Trophoblast cell (in vitro differentiated cells and primary cell): ENCODE measurements around the gene SRSF7.

Experiments
- DNase-seq, 2 donors: peaks; one replicate each; pipeline ENCODE4 v3.0.0-alpha.2; 2016
- H2AFZ ChIP-seq: 2 replicates; pipeline ENCODE4 v1.6.1; 2013; ENCODE audit warnings: low read length, moderate library complexity, mild to moderate bottlenecking; ENCODE audit not compliant: insufficient read depth, poor library complexity
- H2AK5ac ChIP-seq: 2 replicates; pipeline ENCODE4 v1.6.1; 2013; ENCODE audit warnings: mild to moderate bottlenecking, low read length
- H2BK120ac ChIP-seq: 2 replicates; pipeline ENCODE4 v1.6.1; 2013; ENCODE audit warnings: low read length, mild to moderate bottlenecking, moderate library complexity; ENCODE audit not compliant: insufficient read depth, poor library complexity
- H2BK12ac ChIP-seq: 2 replicates; pipeline ENCODE4 v1.6.1; 2013; ENCODE audit warnings: mild to moderate bottlenecking, low read length, moderate library complexity
- H2BK5ac ChIP-seq: 2 replicates; pipeline ENCODE4 v1.6.1; 2013; ENCODE audit warnings: low read length, low read depth, moderate library complexity, mild to moderate bottlenecking; ENCODE audit not compliant: poor library complexity
- H3K14ac ChIP-seq: 2 replicates; pipeline ENCODE4 v1.6.1; 2013; ENCODE audit warnings: mild to moderate bottlenecking, low read length
- H3K18ac ChIP-seq: 2 replicates; pipeline ENCODE4 v1.6.1; 2013; ENCODE audit warnings: mild to moderate bottlenecking, low read length
- H3K23ac ChIP-seq: 2 replicates; pipeline ENCODE4 v1.6.1; 2013; ENCODE audit warnings: low read length
- H3K27ac ChIP-seq: 2 replicates; pipeline ENCODE4 v1.5.1; 2013; ENCODE audit warnings: low read depth, mild to moderate bottlenecking, inconsistent platforms, low read length, moderate library complexity
- H3K27me3 ChIP-seq: 2 replicates; pipeline ENCODE4 v1.6.1; 2013; ENCODE audit warnings: inconsistent platforms, mild to moderate bottlenecking, low read length, moderate library complexity; ENCODE audit not compliant: insufficient read depth
- H3K36me3 ChIP-seq, 2 experiments: 1 replicate in 1 of 2; 2 replicates in 1 of 2; pipeline ENCODE4 v1.6.1; 2013; ENCODE audit warnings: low read length in 2 of 2, mild to moderate bottlenecking in 2 of 2, moderate library complexity in 1 of 2; ENCODE audit not compliant: insufficient read depth in 2 of 2, control insufficient read depth in 1 of 2
- H3K4ac ChIP-seq: 2 replicates; pipeline ENCODE4 v1.6.1; 2013; ENCODE audit warnings: low read depth, mild to moderate bottlenecking, low read length, moderate library complexity
- H3K4me1 ChIP-seq, 2 experiments: 1 replicate in 1 of 2; 2 replicates in 1 of 2; pipeline ENCODE4 v1.6.1; 2013; ENCODE audit warnings: low read length in 2 of 2, mild to moderate bottlenecking in 2 of 2, moderate library complexity in 1 of 2; ENCODE audit not compliant: insufficient read depth in 2 of 2, control insufficient read depth in 1 of 2
- H3K4me2 ChIP-seq: 2 replicates; pipeline ENCODE4 v1.6.1; 2013; ENCODE audit warnings: inconsistent platforms, mild to moderate bottlenecking, low read length, moderate library complexity
- H3K4me3 ChIP-seq: 2 replicates; pipeline ENCODE4 v1.5.1; 2013; ENCODE audit warnings: mild to moderate bottlenecking, low read depth, low read length, inconsistent platforms
- H3K79me1 ChIP-seq: one replicate; pipeline ENCODE4 v1.6.1; 2013; ENCODE audit warnings: low read length
- H3K79me2 ChIP-seq: 2 replicates; pipeline ENCODE4 v1.6.1; 2013; ENCODE audit warnings: low read length, mild to moderate bottlenecking; ENCODE audit not compliant: control insufficient read depth, insufficient read depth, poor library complexity
- H3K9ac ChIP-seq: 2 replicates; pipeline ENCODE4 v1.6.1; 2013; ENCODE audit warnings: mild to moderate bottlenecking, low read length
- H3K9me3 ChIP-seq: 2 replicates; pipeline ENCODE4 v1.6.1; 2013; ENCODE audit warnings: low read depth, mild to moderate bottlenecking, control low read depth, inconsistent platforms, low read length; ENCODE audit not compliant: insufficient read depth
- H4K12ac ChIP-seq: 2 replicates; pipeline ENCODE4 v1.6.1; 2013; ENCODE audit warnings: low read depth, mild to moderate bottlenecking, low read length, moderate library complexity
- H4K8ac ChIP-seq: 2 replicates; pipeline ENCODE4 v1.6.1; 2013; ENCODE audit warnings: low read depth, mild to moderate bottlenecking, low read length, moderate library complexity
- H4K91ac ChIP-seq: one replicate; pipeline ENCODE4 v1.6.1; 2013; ENCODE audit warnings: low read depth, mild to moderate bottlenecking, low read length, moderate library complexity
- WGBS: extraction: QIAGEN DNeasy Blood & Tissue Kit; methylation state at CpG from one replicate; pipeline ENCODE4 v1.1.7; 2013; ENCODE audit warnings: missing lambda C conversion rate; ENCODE audit not compliant: insufficient read length, insufficient coverage; ENCODE audit errors: extremely low coverage; 5-methylcytosine and 5-hydroxymethylcytosine counted together

SRSF7 gene

GRCh38 chr2:38713338-38713737 lies 37.8 kb downstream of the SRSF7 start:
- no peak overlapping the region for H3K4me2 ChIP-seq
- no peak overlapping the region for H3K14ac ChIP-seq
- H3K23ac ChIP-seq: no peak overlapping the region
- no peak overlapping the region for H3K9ac ChIP-seq
- no peak overlapping the region for H3K18ac ChIP-seq
- WGBS: no CpG with 5 or more reads among the region's 3 CpGs
- no peaks in the 10 kb centered on the region for H3K36me3 ChIP-seq
- no peaks in the 10 kb centered on the region for H3K79me2 ChIP-seq
- no peak overlapping the region for H2AK5ac ChIP-seq
- no peaks in the 10 kb centered on the region for H3K4me1 ChIP-seq
- no peaks in the 10 kb centered on the region for H3K9me3 ChIP-seq
- H2AFZ ChIP-seq: no peak overlapping the region
- no peak overlapping the region for H3K4me3 ChIP-seq
- no peak for DNase-seq
- no peak overlapping the region for H4K8ac ChIP-seq
- H4K12ac ChIP-seq: no peak overlapping the region
- H2BK12ac ChIP-seq: no peak overlapping the region
- H3K27me3 ChIP-seq: no peaks in the 10 kb centered on the region
- no peak overlapping the region for H4K91ac ChIP-seq
- H3K79me1 ChIP-seq: no peaks in the 10 kb centered on the region
- no peak overlapping the region for H2BK5ac ChIP-seq
- H3K27ac ChIP-seq: no peak overlapping the region
- no peak overlapping the region for H3K4ac ChIP-seq
- H2BK120ac ChIP-seq: no peak overlapping the region

DNA sequence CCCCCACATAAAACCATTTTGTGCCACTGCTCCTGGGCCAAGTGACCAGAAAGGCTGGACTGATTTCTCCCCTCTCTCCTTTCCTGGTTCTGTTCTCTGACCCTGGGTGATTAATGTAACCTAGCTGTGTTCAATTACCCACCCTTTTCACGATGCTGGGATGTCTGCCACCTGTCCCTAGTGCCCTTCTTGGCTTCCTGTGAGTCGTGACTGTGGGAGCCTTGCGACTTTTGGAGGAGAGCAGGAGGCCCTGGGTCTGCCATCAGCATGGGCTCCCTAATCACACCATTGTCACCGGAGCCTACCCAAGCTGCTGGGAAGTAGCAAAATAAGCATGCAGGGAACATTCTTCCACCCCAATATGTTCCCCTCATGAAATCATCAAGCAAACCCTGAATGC lies 38.3 kb downstream of the SRSF7 start:
- Histone ChIP-seq H3K14ac (no peak overlapping the region), H3K4me3 (no peak overlapping the region), H2AFZ (no peak overlapping the region), H3K36me3 (no peaks in the 10 kb centered on the region), H3K79me2 (no peaks in the 10 kb centered on the region), H2BK120ac (no peak overlapping the region), H3K9me3 (no peaks in the 10 kb centered on the region), H3K4me2 (no peak overlapping the region), H4K8ac (no peak overlapping the region), H4K91ac (no peak overlapping the region), H4K12ac (no peak overlapping the region), H3K27ac (no peak overlapping the region), H3K9ac (no peak overlapping the region), H3K79me1 (no peaks in the 10 kb centered on the region), H3K23ac (no peak overlapping the region), H2AK5ac (no peak overlapping the region), H3K4ac (no peak overlapping the region), H2BK12ac (no peak overlapping the region), H3K4me1 (no peaks in the 10 kb centered on the region), H2BK5ac (no peak overlapping the region), H3K27me3 (no peaks in the 10 kb centered on the region), H3K18ac (no peak overlapping the region)
- DNase-seq: no peak
- no CpG with 5 or more reads among the region's 4 CpGs for WGBS

DNA sequence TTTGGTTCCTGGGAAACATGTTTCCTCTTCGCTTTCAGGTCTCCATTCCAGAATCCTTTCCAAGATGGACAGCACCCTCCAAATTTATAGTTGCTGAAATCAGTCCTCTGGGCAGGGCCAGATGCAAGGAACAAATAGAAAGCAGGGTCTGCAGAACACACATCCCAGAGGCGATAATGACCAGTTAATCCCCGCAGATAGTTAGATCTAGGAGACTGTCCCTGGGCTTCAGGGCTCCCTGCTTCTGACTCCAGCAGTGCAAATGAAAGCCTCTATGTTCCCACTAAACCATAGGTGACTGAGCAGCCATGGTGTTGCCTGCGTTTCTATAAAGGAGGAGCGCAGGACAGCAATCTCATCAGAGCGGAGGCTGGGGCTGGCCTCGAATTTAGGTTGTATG lies 38.7 kb downstream of the SRSF7 start:
- no CpG with 5 or more reads among the region's 7 CpGs for WGBS
- DNase-seq: no peak
- no peak overlapping the region for H4K12ac ChIP-seq
- H3K4ac ChIP-seq: no peak overlapping the region
- H4K8ac ChIP-seq: no peak overlapping the region
- no peak overlapping the region for H2BK5ac ChIP-seq
- H3K4me3 ChIP-seq: no peak overlapping the region
- H2AFZ ChIP-seq: no peak overlapping the region
- no peak overlapping the region for H3K9ac ChIP-seq
- no peak overlapping the region for H3K23ac ChIP-seq
- no peaks in the 10 kb centered on the region for H3K9me3 ChIP-seq
- no peaks in the 10 kb centered on the region for H3K36me3 ChIP-seq
- no peak overlapping the region for H3K4me2 ChIP-seq
- H3K79me1 ChIP-seq: no peaks in the 10 kb centered on the region
- H4K91ac ChIP-seq: no peak overlapping the region
- H2BK12ac ChIP-seq: no peak overlapping the region
- H3K18ac ChIP-seq: no peak overlapping the region
- no peaks in the 10 kb centered on the region for H3K27me3 ChIP-seq
- H3K79me2 ChIP-seq: no peaks in the 10 kb centered on the region
- no peak overlapping the region for H3K27ac ChIP-seq
- H2AK5ac ChIP-seq: no peak overlapping the region
- no peak overlapping the region for H2BK120ac ChIP-seq
- no peaks in the 10 kb centered on the region for H3K4me1 ChIP-seq
- no peak overlapping the region for H3K14ac ChIP-seq

DNA sequence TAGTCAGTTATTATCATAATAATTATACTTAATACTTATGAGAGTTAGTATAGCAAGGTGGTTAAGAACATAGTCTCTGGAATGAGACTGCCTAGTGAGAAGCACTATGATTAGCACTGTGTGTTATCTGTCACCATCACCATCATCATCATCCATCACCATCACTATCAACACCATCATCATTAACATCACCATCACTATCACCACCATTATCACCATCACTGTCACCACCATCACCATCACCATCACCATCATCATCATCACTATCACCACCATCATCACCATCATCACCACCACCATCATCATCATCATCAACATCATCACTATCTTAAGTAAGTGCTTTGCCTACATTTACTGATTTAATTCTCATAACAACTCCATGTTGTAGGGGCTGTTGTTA lies 39.6 kb downstream of the SRSF7 start:
- no peak overlapping the region for H3K14ac ChIP-seq
- H3K4me3 ChIP-seq: no peak overlapping the region
- no peak overlapping the region for H3K18ac ChIP-seq
- H2BK120ac ChIP-seq: no peak overlapping the region
- no peaks in the 10 kb centered on the region for H3K36me3 ChIP-seq
- H3K9ac ChIP-seq: no peak overlapping the region
- no peak overlapping the region for H3K27ac ChIP-seq
- H3K27me3 ChIP-seq: no peaks in the 10 kb centered on the region
- H3K4ac ChIP-seq: no peak overlapping the region
- H4K91ac ChIP-seq: no peak overlapping the region
- no peak overlapping the region for H2BK5ac ChIP-seq
- H2AFZ ChIP-seq: no peak overlapping the region
- H3K79me1 ChIP-seq: no peaks in the 10 kb centered on the region
- no peak overlapping the region for H3K23ac ChIP-seq
- H2BK12ac ChIP-seq: no peak overlapping the region
- H4K12ac ChIP-seq: no peak overlapping the region
- no peak overlapping the region for H2AK5ac ChIP-seq
- no peak overlapping the region for H4K8ac ChIP-seq
- H3K9me3 ChIP-seq: no peaks in the 10 kb centered on the region
- H3K4me1 ChIP-seq: no peaks in the 10 kb centered on the region
- no peaks in the 10 kb centered on the region for H3K79me2 ChIP-seq
- H3K4me2 ChIP-seq: no peak overlapping the region
- no peak for DNase-seq
